Stimulated activated CD8-positive, alpha-beta memory T cell treated with anti-CD3 and anti-CD28 coated beads, Interleukin-4, amount 100 ng/mL, for 24 hours (primary cell): ENCODE results near the gene EXD3.
A peak's percentile ranks its signal among the peaks of the same experiment; 100 is the strongest.
"Not testable (repeated sequence)": the region's sequence is repeated elsewhere in the genome, so short reads cannot be mapped to it uniquely, and the experiment has no call there.

Experiments used
- DNase-seq: peaks from one replicate; pipeline ENCODE4 v3.0.0-alpha.2; 2020; ENCODE audit warnings: low read depth

Gene EXD3

DNA sequence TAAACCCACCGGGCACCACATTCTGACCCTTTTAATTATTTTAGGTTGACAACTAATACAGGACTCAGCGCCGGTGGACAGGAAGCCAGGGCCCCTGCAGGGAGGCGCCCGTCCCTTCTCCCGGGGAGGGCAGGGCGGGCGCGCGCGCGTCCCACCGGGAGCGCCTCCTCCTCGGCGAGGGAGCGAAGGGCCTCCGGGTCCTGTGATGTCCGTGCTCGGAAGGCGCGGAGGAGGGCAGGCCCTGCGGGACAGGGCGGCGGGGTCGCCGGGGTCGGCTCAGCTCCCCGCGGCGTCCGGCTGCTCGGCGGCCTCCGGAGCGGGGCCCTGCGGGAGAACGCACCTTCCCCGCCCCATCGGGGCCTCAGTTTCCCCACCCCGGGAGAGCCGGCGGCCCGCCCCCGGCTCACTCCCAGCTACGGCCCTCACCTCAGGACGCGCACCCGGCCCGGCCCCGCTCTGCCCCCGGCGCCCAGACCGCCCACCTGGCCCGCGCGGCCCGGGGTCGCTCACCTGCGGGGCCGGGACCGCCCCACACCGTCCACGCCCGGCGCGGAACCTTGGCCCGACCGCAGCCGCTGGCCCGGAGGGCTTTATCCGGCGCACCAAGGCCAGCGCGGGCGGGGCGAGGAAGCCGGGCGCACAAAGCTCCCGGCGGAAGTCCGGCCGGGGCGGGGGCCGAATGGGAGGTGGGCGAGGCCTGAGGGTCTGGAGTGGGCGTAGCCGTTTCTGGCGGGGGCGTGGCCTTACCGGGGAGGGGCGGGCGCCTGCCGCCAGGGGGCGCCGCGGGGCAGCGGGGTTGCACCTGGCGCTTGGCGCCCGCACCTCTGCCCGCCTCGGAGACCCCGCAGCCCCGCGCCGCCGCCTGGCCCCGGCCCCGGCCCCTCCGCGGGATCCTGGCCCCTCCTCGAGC, at the start of gene EXD3, which contains the start of gene NOXA1:
EXD3 (minus strand) TSS at position 559 of the 910 bp plus-strand sequence. CDS start 27,805 bp downstream, outside the sequence.
NOXA1 (plus strand) TSS at position 790 of the 910 bp plus-strand sequence. CDS start 137 bp downstream, outside the sequence.
- peak; percentile 91 for DNase-seq

DNA sequence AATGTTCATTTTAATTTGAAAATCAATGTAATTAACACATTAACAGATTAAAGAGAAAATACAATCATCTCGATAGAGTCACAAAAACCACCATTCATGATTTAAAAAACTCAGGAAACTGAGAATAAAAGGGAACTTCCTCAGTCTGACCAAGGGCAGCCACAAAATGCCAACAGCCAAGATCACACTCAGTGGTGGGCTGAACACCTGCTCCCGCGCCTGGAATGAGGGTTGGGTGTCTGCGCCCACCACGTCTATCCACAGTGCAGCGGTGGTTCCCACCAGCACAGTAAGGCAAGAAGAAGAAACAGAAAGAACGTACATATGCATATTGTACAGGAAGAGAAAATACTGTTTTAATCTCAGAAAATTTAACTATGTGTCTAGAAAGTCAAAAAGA, 47.8 kb upstream of the EXD3 start:
- no peak for DNase-seq

DNA sequence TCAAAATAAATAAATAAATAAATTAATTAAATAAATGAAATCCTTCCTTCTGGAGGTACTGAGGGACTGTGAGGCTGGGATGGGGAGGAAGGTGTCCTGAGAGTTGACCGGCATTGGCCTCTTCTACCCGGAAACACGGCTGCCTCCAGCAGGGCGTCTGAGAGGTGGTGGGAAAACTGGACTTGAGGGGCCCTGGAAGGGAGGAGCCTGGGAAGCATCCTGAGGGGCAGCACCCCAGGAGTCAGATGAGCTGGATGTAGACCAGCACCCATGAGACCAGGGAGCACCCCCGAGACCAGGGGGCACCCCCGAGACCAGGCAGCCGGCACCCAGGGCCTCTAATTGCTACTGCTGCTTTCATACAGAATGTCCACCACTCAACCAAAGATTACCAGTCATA, 44.9 kb upstream of the EXD3 start:
- DNase-seq, result no peak

DNA sequence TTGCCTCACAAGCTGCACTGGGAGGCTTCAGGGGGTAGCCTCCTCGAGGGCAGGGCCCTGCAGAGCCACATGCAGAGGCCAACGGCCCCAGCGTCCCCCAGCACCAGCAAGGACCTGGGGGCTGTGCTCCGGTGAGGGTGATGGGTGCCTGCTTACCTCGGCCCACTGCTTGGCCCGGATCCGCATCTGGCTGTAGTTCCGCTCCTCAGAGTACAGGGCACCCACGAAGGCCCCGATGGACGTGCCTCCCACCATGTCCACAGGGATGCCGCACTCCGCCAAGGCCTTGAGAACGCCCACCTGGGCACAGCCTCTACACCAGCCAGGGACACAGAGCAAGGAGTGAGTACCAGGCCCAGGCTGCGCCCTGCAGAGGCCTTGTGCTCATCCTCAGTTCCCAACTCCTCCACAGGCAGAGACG, 44.2 kb upstream of the EXD3 start:
- no peak for DNase-seq

DNA sequence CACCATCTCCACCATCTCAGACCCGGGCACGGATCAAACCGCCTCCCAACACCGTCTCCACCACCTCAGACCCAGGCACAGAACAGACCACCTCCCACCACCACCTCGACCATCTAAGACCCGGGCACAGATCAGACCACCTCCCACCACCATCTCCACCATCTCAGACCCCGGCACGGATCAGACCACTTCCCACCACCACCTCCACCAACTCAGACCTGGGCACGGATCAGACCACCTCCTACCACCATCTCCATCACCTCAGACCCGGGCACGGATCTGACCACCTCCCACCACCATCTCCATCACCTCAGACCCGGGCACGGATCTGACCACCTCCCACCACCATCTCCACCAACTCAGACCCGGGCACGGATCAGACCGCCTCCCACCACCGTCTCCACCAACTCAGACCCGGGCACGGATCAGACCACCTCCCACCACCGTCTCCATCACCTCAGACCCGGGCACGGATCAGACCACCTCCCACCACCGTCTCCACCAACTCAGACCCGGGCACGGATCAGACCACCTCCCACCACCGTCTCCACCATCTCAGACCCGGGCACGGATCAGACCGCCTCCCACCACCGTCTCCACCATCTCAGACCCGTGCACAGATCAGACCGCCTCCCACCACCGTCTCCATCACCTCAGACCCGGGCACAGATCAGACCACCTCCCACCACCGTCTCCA, 43.6 kb upstream of the EXD3 start:
- not testable (repeated sequence) for DNase-seq

DNA sequence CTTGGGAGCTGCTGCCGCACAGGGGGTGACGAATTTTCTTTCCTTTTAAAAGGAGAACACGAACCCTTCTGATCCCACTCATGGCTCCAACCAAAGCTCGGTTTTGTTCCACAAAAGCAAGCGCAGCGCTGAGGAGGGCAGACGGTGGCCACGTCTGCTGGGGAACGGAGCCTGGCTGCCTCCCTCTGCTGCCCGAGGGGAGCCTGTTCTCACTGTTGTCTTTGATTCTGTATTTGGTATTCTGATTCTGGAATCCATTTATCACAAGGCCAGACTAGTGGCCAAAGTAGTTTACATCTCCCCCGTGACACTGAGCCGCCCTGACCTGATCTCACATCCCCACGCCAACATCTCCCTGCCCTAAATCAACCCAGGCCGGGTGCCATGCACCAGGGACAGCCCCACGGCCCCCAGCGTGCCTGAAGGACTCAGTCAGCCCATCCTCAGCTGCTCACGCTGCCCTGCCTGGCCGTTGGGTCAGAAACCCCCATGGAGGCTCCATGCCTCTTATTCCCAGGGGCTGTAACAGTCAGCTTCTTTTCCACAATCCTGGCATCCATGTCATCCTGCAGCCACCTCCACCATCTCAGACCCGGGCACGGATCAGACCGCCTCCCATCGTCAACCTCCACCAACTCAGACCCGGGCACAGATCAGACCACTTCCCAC, 42.9 kb upstream of the EXD3 start:
- DNase-seq, result no peak

- DNase-seq, result no peak
Observed at GRCh38 chr9:137465000-137465719, 42.2 kb upstream of the EXD3 start.

- no peak for DNase-seq
Observed at GRCh38 chr9:137464291-137464999, 41.5 kb upstream of the EXD3 start.

GRCh38 chr9:137463931-137464290, 40.9 kb upstream of the EXD3 start:
- no peak for DNase-seq

DNA sequence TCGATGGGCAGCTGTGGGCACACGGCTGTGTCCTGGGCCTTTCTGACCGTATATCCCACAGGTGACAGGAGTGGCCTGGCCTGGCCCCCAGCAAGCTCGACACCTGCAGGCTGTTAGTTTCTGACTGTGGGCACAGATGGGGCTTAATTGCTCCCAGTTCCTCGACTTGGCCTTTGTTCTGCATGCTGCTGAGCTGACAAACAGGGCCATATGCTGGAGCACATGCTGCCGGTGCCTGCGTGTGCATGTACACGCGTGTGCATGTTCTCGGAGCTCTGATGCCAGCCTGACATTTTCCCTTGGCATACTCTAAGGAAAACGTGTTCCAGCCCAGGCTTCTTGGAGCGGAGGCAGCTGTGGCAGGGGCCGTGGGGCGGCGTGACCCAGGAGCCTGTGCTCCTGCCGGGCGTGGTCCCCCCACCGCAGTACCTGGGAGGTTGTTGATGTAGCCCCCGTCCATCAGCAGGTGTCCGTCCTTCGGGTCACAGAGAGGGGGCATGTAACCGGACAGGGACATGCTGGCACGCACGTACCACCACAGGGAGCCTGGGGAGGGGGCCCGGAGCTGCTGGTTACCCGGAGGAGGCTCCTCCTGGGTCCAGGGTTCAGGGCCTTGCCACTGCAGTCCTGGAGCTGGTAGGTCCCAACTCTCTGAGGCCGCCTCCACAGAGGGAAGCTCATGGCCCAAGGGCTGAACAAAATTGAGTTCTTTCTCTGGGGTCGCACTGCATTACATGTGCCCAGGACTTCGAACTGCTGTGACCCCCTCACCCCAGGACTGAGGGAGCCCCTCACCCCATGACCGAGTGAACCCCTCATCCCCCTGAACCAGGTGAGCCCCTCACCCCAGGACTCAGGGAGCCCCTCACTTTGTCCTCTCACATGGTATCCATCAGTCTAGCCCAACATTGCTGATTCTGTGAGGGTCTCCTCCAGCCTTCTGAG, 40.3 kb upstream of the EXD3 start:
- DNase-seq, result no peak

- no peak for DNase-seq
Observed at GRCh38 chr9:137462396-137462985, 39.5 kb upstream of the EXD3 start.

- DNase-seq, result peak; percentile 77
Observed at GRCh38 chr9:137461663-137462395, 38.9 kb upstream of the EXD3 start.

GRCh38 chr9:137461316-137461662, 38.3 kb upstream of the EXD3 start:
- no peak for DNase-seq

GRCh38 chr9:137460363-137461315, 37.7 kb upstream of the EXD3 start:
- DNase-seq, result no peak

GRCh38 chr9:137459601-137460362, 36.8 kb upstream of the EXD3 start:
- DNase-seq, result no peak

- DNase-seq, result peak; percentile 89
Observed at GRCh38 chr9:137459152-137459600, 36.2 kb upstream of the EXD3 start, which contains the start of gene NSMF. Gene NSMF (minus strand): TSS chr9:137459334. CDS start chr9:137459102, 232 bp downstream.
